Lung (tissue), 14 donors: ENCODE results near the gene USP17L11. TPM values are rescaled to one million over a fixed set of nuclear protein-coding genes. Genes with fewer than 3 reads are reported as not detected.
"Not testable (repeated sequence)": the region's sequence is repeated elsewhere in the genome, so short reads cannot be mapped to it uniquely, and the experiment has no call there.

Experiments
- ATAC-seq: fragments of 200-7000 bp; cut with Tn5 transposase; one replicate; pipeline ENCODE4 v1.9.1; 2020; ENCODE audit warnings: moderate number of reproducible peaks; ENCODE audit not compliant: insufficient read depth, low FRiP score
- DNase-seq, 3 donors: peaks; one replicate each; pipeline ENCODE4 v3.0.0-alpha.2; 2013 to 2017
- H3K27ac ChIP-seq, 2 donors: one replicate each; pipeline ENCODE4 v1.5.1; 2013; ENCODE audit warnings: mild to moderate bottlenecking in 2 of 2, moderate library complexity in 2 of 2, control low read depth in 1 of 2, inconsistent platforms in 1 of 2, low read depth in 1 of 2, low read length in 1 of 2
- H3K27me3 ChIP-seq, 3 donors: one replicate each; pipeline ENCODE4 v1.5.1; 2013; ENCODE audit warnings: low read length in 2 of 3; ENCODE audit not compliant: control insufficient read depth in 3 of 3, insufficient read depth in 3 of 3
- H3K36me3 ChIP-seq, 4 donors: one replicate each; pipeline ENCODE4 v1.5.1; 2013; ENCODE audit warnings: low read length in 4 of 4, mild to moderate bottlenecking in 1 of 4, moderate library complexity in 1 of 4; ENCODE audit not compliant: control insufficient read depth in 4 of 4, insufficient read depth in 4 of 4
- H3K4me1 ChIP-seq, 5 donors: one replicate each; pipeline ENCODE4 v1.5.1; 2013; ENCODE audit warnings: low read length in 5 of 5, mild to moderate bottlenecking in 2 of 5, moderate library complexity in 1 of 5; ENCODE audit not compliant: control insufficient read depth in 5 of 5, insufficient read depth in 5 of 5
- H3K4me3 ChIP-seq: one replicate; pipeline ENCODE4 v1.5.1; 2013; ENCODE audit warnings: mild to moderate bottlenecking, control low read depth, moderate library complexity
- H3K9ac ChIP-seq, 2 donors: one replicate each; pipeline ENCODE4 v1.5.1; 2013; ENCODE audit warnings: low read length in 2 of 2, control low read depth in 1 of 2; ENCODE audit not compliant: insufficient read depth in 1 of 2
- H3K9me3 ChIP-seq, 4 donors: one replicate each; pipeline ENCODE4 v1.5.1; 2013; ENCODE audit warnings: low read length in 3 of 4, mild to moderate bottlenecking in 1 of 4, moderate library complexity in 1 of 4; ENCODE audit not compliant: control insufficient read depth in 4 of 4, insufficient read depth in 3 of 4
- WGBS, 2 donors: extraction: QIAGEN DNeasy Blood & Tissue Kit; methylation state at CpG; one replicate each; pipeline ENCODE4 v1.1.7; 2013; 5-methylcytosine and 5-hydroxymethylcytosine counted together
- long read RNA-seq, 5 donors: transcript quantifications; one replicate each; lab custom pipeline, GENCODE V29; 2026
- polyA plus RNA-seq, 2 donors: library from polyadenylated mRNA; stranded (reverse); fragments of 200-250 nt; gene quantifications; one replicate each; pipeline ENCODE4 v1.2.1, GENCODE V29; 2013
- total RNA-seq, 2 donors: library from RNA; depleted of rRNA in 1 of 2; stranded (reverse); fragments of >200 nt in 1 of 2; gene quantifications; one replicate each; pipeline ENCODE4 v1.2.1, GENCODE V29; 2014 to 2021
- donor health status: Bipolar disorder and iron deficiency.
- donor health status: healthy.
- donor health status: DM: yes; HTN: yes; CAD: no.

Gene USP17L11, protein sequence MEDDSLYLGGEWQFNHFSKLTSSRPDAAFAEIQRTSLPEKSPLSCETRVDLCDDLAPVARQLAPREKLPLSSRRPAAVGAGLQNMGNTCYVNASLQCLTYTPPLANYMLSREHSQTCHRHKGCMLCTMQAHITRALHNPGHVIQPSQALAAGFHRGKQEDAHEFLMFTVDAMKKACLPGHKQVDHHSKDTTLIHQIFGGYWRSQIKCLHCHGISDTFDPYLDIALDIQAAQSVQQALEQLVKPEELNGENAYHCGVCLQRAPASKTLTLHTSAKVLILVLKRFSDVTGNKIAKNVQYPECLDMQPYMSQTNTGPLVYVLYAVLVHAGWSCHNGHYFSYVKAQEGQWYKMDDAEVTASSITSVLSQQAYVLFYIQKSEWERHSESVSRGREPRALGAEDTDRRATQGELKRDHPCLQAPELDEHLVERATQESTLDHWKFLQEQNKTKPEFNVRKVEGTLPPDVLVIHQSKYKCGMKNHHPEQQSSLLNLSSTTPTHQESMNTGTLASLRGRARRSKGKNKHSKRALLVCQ
- not detected for total RNA-seq
- not detected for polyA plus RNA-seq
- long read RNA-seq, donor 1, result 0 reads
- long read RNA-seq, donor 2, result 0 reads
- long read RNA-seq, donor 3, result 0 reads
- long read RNA-seq, donor 4, result 0 reads
- long read RNA-seq, donor 5, result 0 reads

DNA sequence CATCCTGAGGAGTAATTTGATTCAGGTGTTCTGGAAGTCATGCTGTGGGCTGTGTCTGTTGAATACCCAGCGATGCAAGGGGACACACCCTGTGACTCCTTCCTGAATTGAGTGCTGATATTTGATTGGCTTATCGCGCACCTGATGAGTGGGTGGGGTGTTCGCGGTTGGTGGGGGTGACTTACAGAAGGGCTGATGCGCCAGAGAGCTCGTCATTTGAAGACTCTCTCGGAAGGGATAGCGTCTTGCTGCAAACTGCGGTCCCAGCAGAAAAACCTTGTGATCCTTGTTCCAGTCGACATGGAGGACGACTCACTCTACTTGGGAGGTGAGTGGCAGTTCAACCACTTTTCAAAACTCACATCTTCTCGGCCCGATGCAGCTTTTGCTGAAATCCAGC, at the start of gene USP17L11:
Gene USP17L11, plus strand, starts transcription at position 301 of the 400 bp plus-strand sequence. Its CDS starts 0 bp downstream, at position 301.
- H3K9ac ChIP-seq, H3K4me3 ChIP-seq, H3K9me3 ChIP-seq, H3K27ac ChIP-seq, H3K27me3 ChIP-seq, H3K4me1 ChIP-seq, DNase-seq, H3K36me3 ChIP-seq, ATAC-seq: not testable (repeated sequence)
- WGBS, 2 donors, result no CpG with 5 or more reads among the region's 14 CpGs

DNA sequence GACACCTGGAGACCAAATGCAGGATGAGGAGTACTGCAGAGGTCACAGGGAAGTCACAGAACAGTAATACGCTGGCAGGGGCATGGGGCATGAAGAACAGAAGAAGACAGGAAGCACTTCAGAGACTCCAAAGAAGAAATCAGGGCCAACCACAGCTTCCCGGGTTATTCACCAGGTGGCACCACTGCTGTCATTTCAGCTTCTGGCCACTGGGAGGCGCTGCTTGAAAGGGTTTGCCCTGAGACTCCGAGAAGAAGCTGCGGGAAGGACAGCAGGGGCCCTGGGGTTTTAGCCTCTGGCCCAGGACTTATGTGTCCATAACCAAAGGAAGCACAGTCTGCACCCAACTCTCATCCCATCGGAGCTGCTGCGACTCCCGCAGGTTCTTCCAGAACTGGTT, 49.2 kb upstream of the USP17L11 start:
- not testable (repeated sequence) for H3K27ac ChIP-seq, DNase-seq, H3K27me3 ChIP-seq, H3K9ac ChIP-seq, H3K9me3 ChIP-seq, H3K36me3 ChIP-seq, ATAC-seq, H3K4me1 ChIP-seq, H3K4me3 ChIP-seq
- 0% methylated on average over 1 of the region's 8 CpGs; no CpG with 5 or more reads in 1 of the 2 donors for WGBS, 2 donors

DNA sequence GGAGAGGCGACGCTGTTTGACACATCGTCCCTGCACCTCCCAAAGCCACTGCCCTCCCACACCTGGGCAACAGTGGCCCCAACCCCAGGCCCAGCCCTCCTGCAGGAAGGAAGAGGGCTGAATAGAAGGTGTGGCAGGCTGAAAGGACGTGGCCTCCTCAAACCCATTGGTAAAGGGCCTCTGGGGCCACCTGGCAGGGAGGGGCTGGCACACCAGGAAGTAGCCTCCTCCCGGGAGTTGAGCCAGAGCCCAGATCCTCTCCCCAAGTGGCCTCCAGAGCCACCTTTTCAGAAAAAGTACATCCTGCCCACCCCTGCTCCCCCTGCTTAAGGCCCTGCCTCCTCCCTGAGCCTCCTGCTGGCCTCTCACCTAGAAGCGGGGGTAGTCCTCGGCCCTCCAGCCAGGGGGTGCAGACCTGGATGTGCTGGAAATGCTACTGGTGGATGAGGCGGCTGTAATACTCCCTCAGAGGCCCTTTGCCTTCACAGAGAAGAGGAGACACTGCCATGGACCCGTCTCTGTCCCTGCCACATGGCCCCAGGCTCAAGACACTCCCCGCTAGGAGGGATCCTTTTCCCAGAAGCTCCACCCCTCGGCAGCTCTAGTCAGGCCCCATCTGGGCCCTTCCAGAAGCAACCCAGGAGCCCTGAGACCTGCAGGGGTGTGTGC, 45.3 kb upstream of the USP17L11 start, which contains the start of gene FAM90A26:
Gene FAM90A26, plus strand, starts transcription at position 619 of the 669 bp plus-strand sequence. CDS start 2,764 bp downstream, outside the sequence.
- not testable (repeated sequence) for DNase-seq, H3K27ac ChIP-seq, H3K4me3 ChIP-seq, H3K4me1 ChIP-seq, H3K9me3 ChIP-seq, ATAC-seq, H3K36me3 ChIP-seq, H3K9ac ChIP-seq, H3K27me3 ChIP-seq
- 61% methylated on average over 3 of the region's 11 CpGs; no CpG with 5 or more reads in 1 of the 2 donors for WGBS, 2 donors

DNA sequence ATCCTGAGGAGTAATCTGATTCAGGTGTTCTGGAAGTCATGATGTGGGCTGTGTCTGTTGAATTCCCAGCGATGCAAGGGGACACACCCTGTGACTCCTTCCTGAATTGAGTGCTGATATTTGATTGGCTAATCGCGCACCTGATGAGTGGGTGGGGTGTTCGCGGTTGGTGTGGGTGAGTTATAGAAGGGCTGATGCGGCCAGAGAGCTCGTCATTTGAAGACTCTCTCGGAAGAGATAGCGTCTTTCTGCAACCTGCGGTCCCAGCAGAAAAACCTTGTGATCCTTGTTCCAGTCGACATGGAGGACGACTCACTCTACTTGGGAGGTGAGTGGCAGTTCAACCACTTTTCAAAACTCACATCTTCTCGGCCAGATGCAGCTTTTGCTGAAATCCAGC, 4.8 kb upstream of the USP17L11 start, which contains the start of gene USP17L10:
Gene USP17L10, plus strand, starts transcription at position 301 of the 400 bp plus-strand sequence. Its CDS starts 0 bp downstream, at position 301.
- WGBS, 2 donors, result no CpG with 5 or more reads among the region's 13 CpGs
- H3K27ac ChIP-seq, H3K36me3 ChIP-seq, DNase-seq, ATAC-seq, H3K9ac ChIP-seq, H3K27me3 ChIP-seq, H3K9me3 ChIP-seq, H3K4me1 ChIP-seq, H3K4me3 ChIP-seq: not testable (repeated sequence)

DNA sequence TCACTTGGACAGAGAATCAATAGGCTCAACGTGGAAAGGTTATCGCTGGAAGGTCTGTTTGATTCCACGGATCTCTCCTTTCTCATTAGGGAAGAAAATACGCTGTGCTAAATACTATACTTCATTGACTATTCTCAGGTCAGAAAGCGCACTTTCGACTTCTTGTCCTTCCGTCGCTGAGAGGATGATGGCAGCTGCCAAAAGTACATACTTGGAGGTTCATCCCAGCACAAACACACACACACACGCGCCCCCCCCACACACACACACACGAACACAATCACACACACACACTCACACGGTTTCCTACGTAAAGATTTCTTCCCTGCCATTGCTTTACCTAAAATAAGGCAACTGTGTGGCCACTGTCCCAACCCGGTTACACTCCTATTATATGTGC, 504 bp upstream of the USP17L11 start:
- not testable (repeated sequence) for H3K9ac ChIP-seq, H3K27me3 ChIP-seq, H3K9me3 ChIP-seq, ATAC-seq, H3K36me3 ChIP-seq, H3K4me3 ChIP-seq, DNase-seq, H3K27ac ChIP-seq, H3K4me1 ChIP-seq
- WGBS, 2 donors, result 76 to 84% methylated on average over 11 of the region's 14 CpGs

DNA sequence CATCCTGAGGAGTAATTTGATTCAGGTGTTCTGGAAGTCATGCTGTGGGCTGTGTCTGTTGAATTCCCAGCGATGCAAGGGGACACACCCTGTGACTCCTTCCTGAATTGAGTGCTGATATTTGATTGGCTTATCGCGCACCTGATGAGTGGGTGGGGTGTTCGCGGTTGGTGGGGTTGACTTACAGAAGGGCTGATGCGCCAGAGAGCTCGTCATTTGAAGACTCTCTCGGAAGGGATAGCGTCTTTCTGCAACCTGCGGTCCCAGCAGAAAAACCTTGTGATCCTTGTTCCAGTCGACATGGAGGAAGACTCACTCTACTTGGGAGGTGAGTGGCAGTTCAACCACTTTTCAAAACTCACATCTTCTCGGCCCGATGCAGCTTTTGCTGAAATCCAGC, 4.6 kb downstream of the USP17L11 start, which contains the start of gene USP17L12:
Gene USP17L12, plus strand, starts transcription at position 301 of the 400 bp plus-strand sequence. Its CDS starts 0 bp downstream, at position 301.
- not testable (repeated sequence) for H3K4me1 ChIP-seq

DNA sequence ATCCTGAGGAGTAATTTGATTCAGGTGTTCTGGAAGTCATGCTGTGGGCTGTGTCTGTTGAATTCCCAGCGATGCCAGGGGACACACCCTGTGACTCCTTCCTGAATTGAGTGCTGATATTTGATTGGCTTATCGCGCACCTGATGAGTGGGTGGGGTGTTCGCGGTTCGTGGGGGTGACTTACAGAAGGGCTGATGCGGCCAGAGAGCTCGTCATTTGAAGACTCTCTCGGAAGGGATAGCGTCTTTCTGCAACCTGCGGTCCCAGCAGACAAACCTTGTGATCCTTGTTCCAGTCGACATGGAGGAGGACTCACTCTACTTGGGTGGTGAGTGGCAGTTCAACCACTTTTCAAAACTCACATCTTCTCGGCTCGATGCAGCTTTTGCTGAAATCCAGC, 9.4 kb downstream of the USP17L11 start, which contains the start of gene USP17L13:
Gene USP17L13, plus strand, starts transcription at position 301 of the 400 bp plus-strand sequence. Its CDS starts 0 bp downstream, at position 301.
- not testable (repeated sequence) for H3K27ac ChIP-seq, H3K4me1 ChIP-seq, H3K27me3 ChIP-seq, DNase-seq, ATAC-seq, H3K9me3 ChIP-seq, H3K4me3 ChIP-seq, H3K36me3 ChIP-seq, H3K9ac ChIP-seq
- WGBS, 2 donors, result no CpG with 5 or more reads among the region's 14 CpGs

More for the DNA sequence above, 4.6 kb downstream of the USP17L11 start, which contains the start of gene USP17L12:
- not testable (repeated sequence) for H3K9ac ChIP-seq, H3K36me3 ChIP-seq, H3K27me3 ChIP-seq, DNase-seq, H3K27ac ChIP-seq, H3K4me3 ChIP-seq, H3K9me3 ChIP-seq, ATAC-seq
- no CpG with 5 or more reads among the region's 13 CpGs for WGBS, 2 donors
